Ovary (tissue), 3 donors: ENCODE results near the gene CRY2.

Experiments
- EP300 ChIP-seq: sonication (generic); formaldehyde crosslinking; IDR thresholded peaks from one replicate; pipeline ENCODE4 v1.6.1; 2017; ENCODE audit warnings: antibody characterized with exemption
- POLR2A ChIP-seq: fragments of 450-650 bp; IDR thresholded peaks from one replicate; pipeline ENCODE4 v1.6.1; 2017; ENCODE audit warnings: antibody characterized with exemption, mild to moderate bottlenecking, moderate library complexity
- TF ChIP-seq, protein P1 (sequence below), 3 donors: fragments of 450-650 bp in 2 of 3; fragments of 200-600 bp in 1 of 3; IDR thresholded peaks; one replicate each; pipeline versions ENCODE4 v1.5.1 to v1.8.0; 2016 to 2022; ENCODE audit warnings: antibody characterized with exemption in 3 of 3, mild to moderate bottlenecking in 1 of 3
- donor health status: DM: no; HTN: no; CAD: no.

DNA sequence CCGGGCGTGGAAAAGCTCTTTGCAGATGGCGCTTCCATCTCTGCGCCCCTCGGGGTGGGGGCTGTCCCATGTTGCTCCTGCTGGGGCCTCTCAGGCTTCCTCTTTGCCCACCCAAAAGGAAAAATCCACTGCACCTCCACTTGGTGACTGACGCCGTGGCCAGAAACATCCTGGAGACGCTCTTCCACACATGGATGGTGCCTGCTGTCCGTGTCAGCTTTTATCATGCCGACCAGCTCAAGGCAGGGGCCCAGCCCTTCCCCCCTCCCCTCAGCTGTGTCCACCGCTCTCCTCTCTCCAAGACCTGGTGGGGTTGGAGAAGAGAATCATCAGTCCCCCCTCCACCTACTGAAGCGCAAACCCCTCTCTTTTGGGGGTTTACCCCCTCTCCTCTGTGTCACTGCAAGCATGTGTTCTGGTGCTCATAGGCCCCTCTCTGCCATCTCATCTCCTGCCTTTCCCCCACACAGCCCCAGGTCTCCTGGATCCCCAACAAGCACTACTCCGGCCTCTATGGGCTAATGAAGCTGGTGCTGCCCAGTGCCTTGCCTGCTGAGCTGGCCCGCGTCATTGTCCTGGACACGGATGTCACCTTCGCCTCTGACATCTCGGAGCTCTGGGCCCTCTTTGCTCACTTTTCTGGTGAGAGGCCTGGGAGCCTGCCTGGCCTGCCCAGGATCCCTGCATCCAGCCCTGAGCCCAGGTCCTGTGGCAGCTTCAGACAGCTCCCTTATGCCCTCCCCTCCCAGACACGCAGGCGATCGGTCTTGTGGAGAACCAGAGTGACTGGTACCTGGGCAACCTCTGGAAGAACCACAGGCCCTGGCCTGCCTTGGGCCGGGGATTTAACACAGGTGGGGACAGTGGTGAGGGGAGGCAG lies 77.0 kb downstream of the CRY2 start:
- TF ChIP-seq, protein P1, sequence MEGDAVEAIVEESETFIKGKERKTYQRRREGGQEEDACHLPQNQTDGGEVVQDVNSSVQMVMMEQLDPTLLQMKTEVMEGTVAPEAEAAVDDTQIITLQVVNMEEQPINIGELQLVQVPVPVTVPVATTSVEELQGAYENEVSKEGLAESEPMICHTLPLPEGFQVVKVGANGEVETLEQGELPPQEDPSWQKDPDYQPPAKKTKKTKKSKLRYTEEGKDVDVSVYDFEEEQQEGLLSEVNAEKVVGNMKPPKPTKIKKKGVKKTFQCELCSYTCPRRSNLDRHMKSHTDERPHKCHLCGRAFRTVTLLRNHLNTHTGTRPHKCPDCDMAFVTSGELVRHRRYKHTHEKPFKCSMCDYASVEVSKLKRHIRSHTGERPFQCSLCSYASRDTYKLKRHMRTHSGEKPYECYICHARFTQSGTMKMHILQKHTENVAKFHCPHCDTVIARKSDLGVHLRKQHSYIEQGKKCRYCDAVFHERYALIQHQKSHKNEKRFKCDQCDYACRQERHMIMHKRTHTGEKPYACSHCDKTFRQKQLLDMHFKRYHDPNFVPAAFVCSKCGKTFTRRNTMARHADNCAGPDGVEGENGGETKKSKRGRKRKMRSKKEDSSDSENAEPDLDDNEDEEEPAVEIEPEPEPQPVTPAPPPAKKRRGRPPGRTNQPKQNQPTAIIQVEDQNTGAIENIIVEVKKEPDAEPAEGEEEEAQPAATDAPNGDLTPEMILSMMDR (IDR thresholded peaks at IDR 0.05) = no peak
- TF ChIP-seq POLR2A = no peak
- TF ChIP-seq EP300 = no peak
